AG10803 (cell line): ENCODE results near the gene RAB31.
A peak's percentile ranks its signal among the peaks of the same experiment; 100 is the strongest.
"Not testable (repeated sequence)": the region's sequence is repeated elsewhere in the genome, so short reads cannot be mapped to it uniquely, and the experiment has no call there.

Experiments used
- DNase-seq: peaks from one replicate; pipeline ENCODE4 v3.0.0; 2010; ENCODE audit warnings: low read depth
- H3K4me3 ChIP-seq: 2 replicates; pipeline ENCODE4 v1.5.1; 2011; ENCODE audit warnings: mild to moderate bottlenecking, low read length, control low read depth
- TF ChIP-seq, protein P1 (sequence below): conservative IDR thresholded peaks from 2 replicates; pipeline ENCODE4 v1.5.1; 2011; ENCODE audit warnings: mild to moderate bottlenecking, low read length, control low read depth, inconsistent platforms

The RAB31 gene

DNA sequence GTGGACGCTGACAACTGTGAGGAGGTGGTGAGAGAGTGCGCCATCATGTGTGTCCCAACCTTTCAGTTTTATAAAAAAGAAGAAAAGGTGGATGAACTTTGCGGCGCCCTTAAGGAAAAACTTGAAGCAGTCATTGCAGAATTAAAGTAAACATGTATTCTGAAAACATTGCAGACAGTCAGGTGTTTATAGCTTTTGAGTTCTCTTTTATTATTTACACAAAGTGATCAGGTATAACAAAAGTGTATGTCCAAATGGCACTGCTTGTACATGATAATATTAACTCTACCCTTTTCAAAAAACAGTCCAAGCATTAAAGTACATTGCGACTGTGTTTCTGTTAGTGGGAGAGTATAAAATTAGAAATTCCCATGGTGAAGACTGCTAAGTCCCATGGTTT lies 179.9 kb downstream of the RAB31 start:
- TF ChIP-seq, protein P1, sequence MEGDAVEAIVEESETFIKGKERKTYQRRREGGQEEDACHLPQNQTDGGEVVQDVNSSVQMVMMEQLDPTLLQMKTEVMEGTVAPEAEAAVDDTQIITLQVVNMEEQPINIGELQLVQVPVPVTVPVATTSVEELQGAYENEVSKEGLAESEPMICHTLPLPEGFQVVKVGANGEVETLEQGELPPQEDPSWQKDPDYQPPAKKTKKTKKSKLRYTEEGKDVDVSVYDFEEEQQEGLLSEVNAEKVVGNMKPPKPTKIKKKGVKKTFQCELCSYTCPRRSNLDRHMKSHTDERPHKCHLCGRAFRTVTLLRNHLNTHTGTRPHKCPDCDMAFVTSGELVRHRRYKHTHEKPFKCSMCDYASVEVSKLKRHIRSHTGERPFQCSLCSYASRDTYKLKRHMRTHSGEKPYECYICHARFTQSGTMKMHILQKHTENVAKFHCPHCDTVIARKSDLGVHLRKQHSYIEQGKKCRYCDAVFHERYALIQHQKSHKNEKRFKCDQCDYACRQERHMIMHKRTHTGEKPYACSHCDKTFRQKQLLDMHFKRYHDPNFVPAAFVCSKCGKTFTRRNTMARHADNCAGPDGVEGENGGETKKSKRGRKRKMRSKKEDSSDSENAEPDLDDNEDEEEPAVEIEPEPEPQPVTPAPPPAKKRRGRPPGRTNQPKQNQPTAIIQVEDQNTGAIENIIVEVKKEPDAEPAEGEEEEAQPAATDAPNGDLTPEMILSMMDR = no peak
- no peak overlapping the region for H3K4me3 ChIP-seq
- no peak for DNase-seq

DNA sequence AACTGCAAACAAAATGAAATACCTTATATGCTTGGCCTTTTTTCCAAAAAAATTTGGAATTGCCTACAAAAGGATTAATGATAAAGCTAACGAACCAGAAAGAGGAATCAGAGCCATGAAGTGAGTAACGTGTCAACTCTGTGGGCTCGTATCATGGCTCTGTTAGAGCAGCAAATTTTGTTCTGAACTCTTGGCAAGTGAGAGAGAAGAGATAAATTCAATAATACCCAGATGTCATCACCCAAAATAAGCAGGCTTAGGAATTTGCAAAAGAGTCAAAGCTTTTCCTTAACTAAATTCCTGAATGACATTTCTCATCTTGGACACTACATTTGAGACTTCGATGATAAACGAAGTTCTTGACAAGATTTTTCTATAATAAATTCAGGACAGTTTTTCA lies 182.1 kb downstream of the RAB31 start:
- TF ChIP-seq, protein P1 = no peak
- peak; percentile 51 for DNase-seq
- no peak overlapping the region for H3K4me3 ChIP-seq

DNA sequence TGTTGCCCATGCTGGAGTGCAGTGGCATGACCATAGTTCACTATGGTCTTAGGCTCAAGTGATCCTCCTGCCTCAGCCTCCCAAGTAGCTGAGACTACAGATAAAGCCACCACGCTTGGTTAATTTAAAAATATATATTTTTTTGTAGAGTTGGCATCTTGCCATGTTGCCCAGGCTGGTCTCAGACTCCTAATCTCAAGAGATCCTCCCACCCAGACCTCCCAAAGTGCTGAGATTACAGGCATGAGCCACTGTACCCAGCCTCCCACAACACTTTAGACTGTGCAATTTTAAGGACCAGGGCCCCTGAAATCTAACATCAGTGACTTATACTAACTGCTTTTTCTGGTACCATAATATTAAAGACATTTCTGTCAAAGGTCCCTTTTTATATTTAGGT lies 182.9 kb downstream of the RAB31 start:
- no peak overlapping the region for H3K4me3 ChIP-seq
- TF ChIP-seq, protein P1 = no peak
- no peak for DNase-seq

DNA sequence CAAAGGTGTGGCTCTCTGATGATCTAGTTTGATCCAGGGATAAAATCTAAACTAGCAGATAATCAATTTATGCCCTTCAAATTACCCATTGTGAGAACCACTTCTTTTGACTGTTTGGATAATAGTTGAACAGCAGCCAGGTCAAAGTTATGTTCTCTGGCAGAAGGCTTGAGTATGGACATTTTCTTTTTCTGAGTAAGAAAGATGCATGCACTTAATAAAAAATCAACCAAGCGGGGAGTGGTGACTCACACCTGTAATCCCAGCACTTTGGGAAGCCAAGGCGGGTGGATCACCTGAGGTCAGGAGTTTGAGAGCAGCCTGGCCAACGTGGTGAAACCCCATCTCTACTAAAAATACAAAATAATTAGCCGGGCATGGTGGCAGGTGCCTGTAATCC lies 183.4 kb downstream of the RAB31 start:
- not testable (repeated sequence) for H3K4me3 ChIP-seq
- peak; percentile 47 for DNase-seq

DNA sequence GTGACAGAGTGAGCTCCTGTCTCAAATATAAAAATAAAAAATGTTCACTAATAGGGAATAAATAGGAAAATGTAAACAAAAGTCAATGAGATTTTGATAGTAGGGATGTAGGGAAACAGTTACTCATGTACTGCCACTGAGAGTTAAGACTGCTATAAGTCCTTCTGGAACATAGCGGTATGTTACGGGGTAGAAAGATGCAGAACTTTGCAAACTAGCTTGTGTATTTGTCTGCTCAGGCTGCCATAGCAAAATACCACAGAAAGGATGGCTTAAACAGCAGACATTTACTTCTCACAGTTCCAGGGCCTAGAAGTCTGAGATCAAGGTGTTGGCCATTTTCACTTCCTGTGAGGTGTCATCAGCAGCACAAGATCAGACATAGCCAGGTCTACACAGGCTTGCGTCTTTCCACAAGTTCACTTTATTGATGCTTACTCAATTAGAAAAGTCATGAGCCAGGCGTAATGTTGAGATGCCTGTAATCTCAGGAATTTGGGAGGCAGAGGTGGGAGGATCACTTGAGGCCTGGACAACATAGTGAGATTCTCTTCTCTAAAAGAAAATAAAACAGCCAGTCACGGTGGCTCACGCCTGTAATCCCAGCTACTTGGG lies 186.5 kb downstream of the RAB31 start:
- TF ChIP-seq, protein P1 = no peak
- H3K4me3 ChIP-seq = no peak overlapping the region
- DNase-seq = no peak

DNA sequence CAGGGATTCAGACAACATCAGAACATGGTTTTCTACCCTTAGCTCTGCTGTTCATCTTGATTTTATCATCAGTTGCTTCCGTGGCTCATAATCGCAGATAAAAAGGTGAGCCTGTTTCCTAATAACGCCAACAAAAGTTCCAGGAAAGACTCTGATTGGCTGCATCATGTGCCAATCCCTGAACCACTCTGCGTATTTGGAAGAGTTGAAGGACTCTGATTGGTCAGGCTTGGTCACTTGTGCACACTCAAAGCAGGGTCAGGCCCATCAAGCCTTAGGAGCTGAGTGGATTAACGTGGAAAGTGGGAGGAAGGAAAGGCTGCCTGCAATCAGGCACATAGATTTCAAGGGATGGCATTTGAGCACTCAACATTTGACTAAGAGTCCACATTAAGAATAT lies 189.0 kb downstream of the RAB31 start:
- TF ChIP-seq, protein P1 = no peak
- no peak for DNase-seq
- H3K4me3 ChIP-seq = no peak overlapping the region

DNA sequence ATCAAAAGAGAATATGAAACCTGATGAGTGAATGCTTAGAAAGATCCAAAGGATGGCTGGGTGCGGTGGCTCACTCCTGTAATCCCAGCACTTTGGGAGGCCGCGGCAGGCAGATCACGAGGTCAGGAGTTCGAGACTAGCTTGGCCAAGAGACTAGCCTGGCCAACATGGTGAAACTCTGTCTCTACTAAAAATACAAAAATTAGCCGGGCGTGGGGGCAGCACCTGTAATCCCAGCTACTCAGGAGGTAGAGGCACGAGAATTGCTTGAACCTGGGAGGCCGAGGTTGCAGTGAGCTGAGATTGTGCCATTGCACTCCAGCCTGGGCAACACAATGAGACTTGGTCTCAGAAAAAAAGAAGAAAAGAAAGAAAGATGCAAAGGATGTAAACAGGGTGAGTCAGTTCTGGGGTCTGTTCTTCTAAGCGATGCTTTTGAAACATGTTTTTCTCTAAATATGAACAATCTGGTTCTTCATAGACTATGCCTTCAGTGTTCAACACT lies 189.7 kb downstream of the RAB31 start:
- DNase-seq, H3K4me3 ChIP-seq: not testable (repeated sequence)

DNA sequence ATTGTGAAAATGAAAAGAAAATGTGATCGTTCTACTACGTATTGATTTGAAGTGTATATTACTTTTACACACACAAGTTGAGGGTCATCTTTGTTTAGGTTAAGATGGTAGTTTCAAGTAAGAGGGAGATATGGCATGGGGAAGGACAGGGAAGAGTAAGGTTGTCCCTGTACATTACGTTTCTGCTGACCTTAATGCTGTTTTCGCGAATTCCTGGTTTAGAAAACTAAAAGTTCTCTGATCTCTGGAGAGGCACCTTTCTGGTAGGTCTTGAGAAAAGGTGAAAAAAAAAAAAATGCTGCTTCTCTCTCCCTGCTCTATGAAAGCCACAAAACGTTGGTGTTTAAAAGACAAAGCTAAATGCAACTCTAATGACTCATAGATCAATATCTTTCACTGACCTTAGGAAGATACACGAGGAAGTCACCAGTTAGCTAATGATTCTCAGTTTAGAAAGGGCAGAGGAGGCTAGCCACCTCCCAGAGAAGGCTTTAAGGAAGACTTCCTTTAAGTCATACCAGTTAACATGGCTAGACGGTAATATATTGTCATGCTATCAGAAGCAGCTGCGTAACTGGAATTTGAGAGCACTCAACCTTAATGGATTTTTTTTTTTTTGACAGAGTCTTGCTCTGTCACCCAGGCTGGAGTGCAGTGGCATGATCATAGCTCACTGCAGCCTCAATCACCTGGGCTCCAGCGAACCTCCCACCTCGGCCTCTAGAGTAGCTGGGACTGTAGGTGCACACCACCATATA lies 190.9 kb downstream of the RAB31 start:
- DNase-seq = peak; percentile 32
- no peak overlapping the region for H3K4me3 ChIP-seq
- TF ChIP-seq, protein P1 = no peak

DNA sequence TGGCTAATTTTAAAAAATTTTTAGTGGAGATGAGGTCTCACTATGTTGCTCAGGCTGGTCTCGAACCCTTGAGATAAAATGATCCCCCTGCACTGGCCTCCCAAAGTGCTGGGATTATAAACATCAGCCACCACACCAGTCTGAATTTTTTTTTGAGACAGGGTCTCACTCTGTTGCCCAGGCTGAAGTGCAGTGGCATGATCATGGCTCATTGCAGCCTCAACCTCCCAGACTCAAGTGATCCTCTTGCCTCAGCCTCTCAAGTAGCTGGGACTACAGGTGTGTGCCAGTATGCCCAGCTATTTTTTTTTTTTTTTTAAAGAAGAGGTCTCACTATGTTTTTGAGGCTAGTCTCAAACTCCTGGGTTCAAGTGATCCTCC lies 191.4 kb downstream of the RAB31 start:
- not testable (repeated sequence) for H3K4me3 ChIP-seq, DNase-seq
